Mesendoderm (in vitro differentiated cells): Measurements from ENCODE around the gene HNRNPU.

ENCODE experiments used
- DNase-seq: peaks from one replicate; pipeline ENCODE4 v3.0.0; 2013
- H2AK5ac ChIP-seq: 2 replicates; pipeline ENCODE4 v1.6.1; 2013; ENCODE audit warnings: low read length, inconsistent platforms
- H2BK120ac ChIP-seq: 2 replicates; pipeline ENCODE4 v1.6.1; 2013; ENCODE audit warnings: low read depth, mild to moderate bottlenecking, low read length, moderate library complexity, mixed read lengths
- H2BK15ac ChIP-seq: replicated peaks from 2 replicates; pipeline ENCODE4 v1.6.1; 2013; ENCODE audit warnings: low read depth, mild to moderate bottlenecking, moderate library complexity
- H2BK5ac ChIP-seq: 2 replicates; pipeline ENCODE4 v1.6.1; 2013; ENCODE audit warnings: low read length, inconsistent platforms
- H3K18ac ChIP-seq: 2 replicates; pipeline ENCODE4 v1.6.1; 2013; ENCODE audit warnings: mild to moderate bottlenecking, low read length, mixed read lengths
- H3K23ac ChIP-seq: one replicate; pipeline ENCODE4 v1.6.1; 2013; ENCODE audit warnings: low read length
- H3K27ac ChIP-seq: 2 replicates; pipeline ENCODE4 v1.5.1; 2013; ENCODE audit warnings: low read depth, mild to moderate bottlenecking, inconsistent platforms, low read length, moderate library complexity
- H3K27me3 ChIP-seq: 2 replicates; pipeline ENCODE4 v1.6.1; 2013; ENCODE audit warnings: low read length, control low read depth, mild to moderate bottlenecking, inconsistent platforms; ENCODE audit not compliant: insufficient read depth, poor library complexity
- H3K36me3 ChIP-seq: 2 replicates; pipeline ENCODE4 v1.6.1; 2013; ENCODE audit warnings: low read length, inconsistent platforms; ENCODE audit not compliant: control insufficient read depth, insufficient read depth
- H3K4ac ChIP-seq: one replicate; pipeline ENCODE4 v1.6.1; 2013; ENCODE audit warnings: low read depth, mild to moderate bottlenecking, low read length, moderate library complexity
- H3K4me1 ChIP-seq: 2 replicates; pipeline ENCODE4 v1.6.1; 2013; ENCODE audit warnings: low read depth, low read length, inconsistent platforms; ENCODE audit not compliant: control insufficient read depth
- H3K4me2 ChIP-seq: 2 replicates; pipeline ENCODE4 v1.6.1; 2013; ENCODE audit warnings: low read length
- H3K4me3 ChIP-seq: 2 replicates; pipeline ENCODE4 v1.5.1; 2013; ENCODE audit warnings: mild to moderate bottlenecking, low read length
- H3K56ac ChIP-seq: one replicate; pipeline ENCODE4 v1.6.1; 2013; ENCODE audit warnings: low read length
- H3K79me1 ChIP-seq: 2 replicates; pipeline ENCODE4 v1.6.1; 2013; ENCODE audit warnings: low read length, inconsistent platforms
- H3K79me2 ChIP-seq: 2 replicates; pipeline ENCODE4 v1.6.1; 2013; ENCODE audit warnings: mild to moderate bottlenecking, low read length; ENCODE audit not compliant: control insufficient read depth, insufficient read depth
- H3K9ac ChIP-seq: 2 replicates; pipeline ENCODE4 v1.6.1; 2013; ENCODE audit warnings: low read length, inconsistent platforms
- H4K5ac ChIP-seq: one replicate; pipeline ENCODE4 v1.6.1; 2013; ENCODE audit warnings: low read length
- H4K8ac ChIP-seq: one replicate; pipeline ENCODE4 v1.6.1; 2013; ENCODE audit warnings: low read depth, mild to moderate bottlenecking, control low read depth, low read length, moderate library complexity
- WGBS: extraction: QIAGEN DNeasy Blood & Tissue Kit; methylation state at CpG from one replicate; pipeline ENCODE4 v1.1.7; 2013; ENCODE audit warnings: low lambda C conversion rate, missing lambda C conversion rate; ENCODE audit not compliant: insufficient coverage; ENCODE audit errors: extremely low coverage; 5-methylcytosine and 5-hydroxymethylcytosine counted together

The HNRNPU gene

GRCh38 chr1:244841273-244841927 is 22.9 kb downstream of the HNRNPU start:
- peaks cover 2% of the 10 kb centered on the region for H3K4me1 ChIP-seq
- WGBS = no CpG with 5 or more reads among the region's 9 CpGs
- no peak overlapping the region for H2BK120ac ChIP-seq
- H3K36me3 ChIP-seq = peaks cover 7% of the 10 kb centered on the region
- H4K5ac ChIP-seq = no peak overlapping the region
- H3K79me1 ChIP-seq = peaks cover 5% of the 10 kb centered on the region
- H3K56ac ChIP-seq = no peak overlapping the region
- H2AK5ac ChIP-seq = no peak overlapping the region
- no peak overlapping the region for H3K27ac ChIP-seq
- H3K9ac ChIP-seq = no peak overlapping the region
- H2BK15ac ChIP-seq = no peak overlapping the region
- H3K79me2 ChIP-seq = peaks cover 17% of the 10 kb centered on the region
- no peak overlapping the region for H3K4me3 ChIP-seq
- H3K27me3 ChIP-seq = no peaks in the 10 kb centered on the region
- no peak overlapping the region for H3K23ac ChIP-seq
- no peak overlapping the region for H3K18ac ChIP-seq
- no peak overlapping the region for H3K4ac ChIP-seq
- no peak for DNase-seq
- no peak overlapping the region for H3K4me2 ChIP-seq
- no peak overlapping the region for H4K8ac ChIP-seq
- H2BK5ac ChIP-seq = no peak overlapping the region

GRCh38 chr1:244840219-244840794 is 24.0 kb downstream of the HNRNPU start:
- H4K8ac ChIP-seq = no peak overlapping the region
- no peak overlapping the region for H2AK5ac ChIP-seq
- H3K4me1 ChIP-seq = peaks cover 2% of the 10 kb centered on the region
- H2BK15ac ChIP-seq = no peak overlapping the region
- no peak overlapping the region for H2BK120ac ChIP-seq
- WGBS = no CpG with 5 or more reads among the region's 5 CpGs
- H4K5ac ChIP-seq = no peak overlapping the region
- peaks cover 5% of the 10 kb centered on the region for H3K79me1 ChIP-seq
- no peak overlapping the region for H2BK5ac ChIP-seq
- H3K4me3 ChIP-seq = no peak overlapping the region
- no peak overlapping the region for H3K18ac ChIP-seq
- no peak overlapping the region for H3K4me2 ChIP-seq
- no peaks in the 10 kb centered on the region for H3K27me3 ChIP-seq
- peaks cover 7% of the 10 kb centered on the region for H3K36me3 ChIP-seq
- H3K9ac ChIP-seq = no peak overlapping the region
- no peak for DNase-seq
- H3K56ac ChIP-seq = no peak overlapping the region
- H3K79me2 ChIP-seq = peaks cover 20% of the 10 kb centered on the region
- no peak overlapping the region for H3K27ac ChIP-seq
- H3K23ac ChIP-seq = no peak overlapping the region
- no peak overlapping the region for H3K4ac ChIP-seq

- Histone ChIP-seq H3K9ac (no peak overlapping the region), H3K4me1 (peaks cover 2% of the 10 kb centered on the region), H3K56ac (no peak overlapping the region), H3K4me2 (no peak overlapping the region), H2AK5ac (no peak overlapping the region), H3K36me3 (peaks cover 5% of the 10 kb centered on the region), H3K4me3 (no peak overlapping the region), H3K18ac (no peak overlapping the region), H3K79me2 (peaks cover 20% of the 10 kb centered on the region), H4K5ac (no peak overlapping the region), H3K27me3 (no peaks in the 10 kb centered on the region), H2BK5ac (no peak overlapping the region), H3K27ac (no peak overlapping the region), H3K79me1 (peaks cover 5% of the 10 kb centered on the region), H2BK120ac (no peak overlapping the region), H3K4ac (no peak overlapping the region), H4K8ac (no peak overlapping the region), H3K23ac (no peak overlapping the region), H2BK15ac (no peak overlapping the region)
- no peak for DNase-seq
- no CpG with 5 or more reads among the region's 2 CpGs for WGBS
Measured at GRCh38 chr1:244839656-244840055, 24.7 kb downstream of the HNRNPU start.

GRCh38 chr1:244837597-244838258 is 26.6 kb downstream of the HNRNPU start:
- Histone ChIP-seq H3K27ac (no peak overlapping the region), H3K79me1 (peaks cover 5% of the 10 kb centered on the region), H3K4me2 (peak overlapping the region; percentile 13), H4K5ac (no peak overlapping the region), H3K79me2 (peaks cover 20% of the 10 kb centered on the region), H2BK5ac (no peak overlapping the region), H3K4me3 (no peak overlapping the region), H2BK15ac (no peak overlapping the region), H3K4ac (no peak overlapping the region), H2BK120ac (no peak overlapping the region), H3K27me3 (no peaks in the 10 kb centered on the region), H3K9ac (peak overlapping the region; percentile 44), H3K4me1 (peaks cover 2% of the 10 kb centered on the region), H3K56ac (no peak overlapping the region), H2AK5ac (no peak overlapping the region), H4K8ac (no peak overlapping the region), H3K23ac (no peak overlapping the region), H3K36me3 (peaks cover 2% of the 10 kb centered on the region), H3K18ac (no peak overlapping the region)
- DNase-seq = no peak
- no CpG with 5 or more reads among the region's 5 CpGs for WGBS

GRCh38 chr1:244836584-244836983 is 27.8 kb downstream of the HNRNPU start:
- H2AK5ac ChIP-seq = no peak overlapping the region
- H3K9ac ChIP-seq = peak overlapping the region; percentile 88
- WGBS = no CpG with 5 or more reads among the region's 3 CpGs
- H4K5ac ChIP-seq = no peak overlapping the region
- H3K4me3 ChIP-seq = peak overlapping the region; percentile 39
- no peak overlapping the region for H3K18ac ChIP-seq
- H4K8ac ChIP-seq = no peak overlapping the region
- no peak overlapping the region for H3K4ac ChIP-seq
- no peak overlapping the region for H3K23ac ChIP-seq
- H3K27me3 ChIP-seq = no peaks in the 10 kb centered on the region
- no peak overlapping the region for H2BK120ac ChIP-seq
- no peak overlapping the region for H2BK15ac ChIP-seq
- H3K36me3 ChIP-seq = peaks cover 2% of the 10 kb centered on the region
- H3K4me2 ChIP-seq = peak overlapping the region; percentile 77
- peak overlapping the region; percentile 31 for H3K56ac ChIP-seq
- no peak overlapping the region for H2BK5ac ChIP-seq
- H3K79me2 ChIP-seq = peaks cover 20% of the 10 kb centered on the region
- DNase-seq = no peak
- H3K79me1 ChIP-seq = peaks cover 5% of the 10 kb centered on the region
- H3K4me1 ChIP-seq = peaks cover 2% of the 10 kb centered on the region
- no peak overlapping the region for H3K27ac ChIP-seq
